ENCODE data around the gene SALL4.
"Not testable (repeated sequence)": the region's sequence is repeated elsewhere in the genome, so short reads cannot be mapped to it uniquely, and the experiment has no call there.

SALL4 gene

GRCh38 chr20:51801122-51801822, 1.0 kb downstream of the SALL4 start:
- DNase-seq = no peak

DNA sequence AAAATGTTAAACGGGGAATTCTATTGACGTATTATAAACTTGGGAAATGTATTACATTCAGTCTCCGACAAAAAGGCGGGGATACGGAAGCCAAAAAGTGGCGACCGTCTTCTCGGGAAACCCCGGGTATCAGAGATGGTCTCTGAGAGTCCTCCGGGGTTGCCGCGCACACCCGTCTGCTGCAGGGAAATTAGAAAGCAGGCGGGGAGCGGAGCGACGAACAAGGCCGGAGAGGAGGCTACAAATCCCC, 1.5 kb downstream of the SALL4 start:
- DNase-seq = no peak

GRCh38 chr20:51800060-51800871, 2.1 kb downstream of the SALL4 start:
- no peak for DNase-seq

GRCh38 chr20:51799401-51799860, 2.9 kb downstream of the SALL4 start:
- no peak for DNase-seq

DNA sequence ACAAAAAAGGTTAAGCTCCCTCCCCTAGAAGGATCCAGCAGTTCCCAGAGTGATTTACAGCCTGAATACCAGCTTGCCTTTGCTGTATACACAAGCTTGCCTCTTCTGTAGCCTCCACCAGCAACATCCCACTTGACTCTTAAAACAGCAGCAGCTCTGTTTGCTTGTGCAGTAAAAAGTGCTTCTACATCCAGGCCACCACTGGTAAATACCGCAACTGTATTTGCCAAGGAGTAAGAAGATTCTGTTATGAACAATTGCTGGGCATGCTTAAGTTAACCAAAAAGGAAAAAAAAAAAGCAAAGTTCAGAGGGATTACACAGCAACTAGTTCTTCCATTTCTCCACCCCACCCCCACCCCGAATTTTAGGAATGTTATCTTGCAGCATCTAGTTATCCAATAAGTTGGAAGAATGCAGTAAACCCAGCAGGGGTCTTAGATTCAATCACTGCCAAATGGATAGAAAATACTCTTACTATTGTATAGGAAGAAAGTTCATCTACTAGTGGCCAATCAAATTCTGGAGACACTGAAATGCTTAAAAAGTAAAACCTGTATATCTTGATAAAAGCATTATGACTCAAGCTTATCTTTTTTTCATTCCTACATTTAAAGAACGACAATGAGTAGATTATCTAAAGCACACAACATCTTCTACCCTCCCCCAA, 4.8 kb downstream of the SALL4 start:
- DNase-seq = no peak

DNA sequence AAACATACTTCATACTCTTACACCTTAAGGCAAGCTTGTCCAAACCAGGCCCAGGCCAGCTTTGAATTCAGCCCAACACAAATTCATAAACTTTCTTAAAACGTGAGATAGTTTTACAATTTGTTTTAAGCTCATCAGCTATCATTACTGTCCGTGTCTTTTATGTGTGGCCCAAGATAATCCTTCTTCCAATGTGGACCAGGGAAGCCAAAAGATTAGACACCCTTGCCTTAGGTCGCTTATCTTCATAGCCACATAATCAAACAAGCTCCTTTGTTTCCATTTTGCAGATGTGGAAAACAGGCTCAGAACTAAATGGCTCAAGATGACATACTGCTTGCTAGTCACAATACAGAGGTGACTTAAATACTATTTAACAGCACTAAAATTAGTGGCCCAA, 6.0 kb downstream of the SALL4 start:
- DNase-seq = no peak

- DNase-seq = no peak
Measured at GRCh38 chr20:51792960-51793359, 9.4 kb downstream of the SALL4 start.

DNA sequence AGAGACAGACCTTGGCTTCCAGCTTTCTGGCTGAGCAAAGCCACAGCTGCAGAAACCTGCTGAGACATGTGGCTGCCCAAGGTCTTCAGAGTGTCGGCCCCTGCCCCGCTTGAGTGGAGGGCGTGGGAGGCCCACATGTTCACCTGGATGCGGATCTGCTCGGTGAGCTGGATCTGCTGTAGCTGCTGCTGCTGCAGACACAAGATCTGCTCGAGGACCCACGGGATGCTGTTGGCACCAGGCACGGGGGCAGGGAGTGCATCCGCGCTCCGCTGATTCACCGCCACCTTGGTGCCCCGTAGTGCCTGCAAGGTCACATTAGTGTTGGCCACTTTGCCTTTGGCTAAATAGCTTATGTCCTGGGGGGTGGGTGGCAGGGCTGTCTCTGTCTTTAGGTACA, 10.7 kb downstream of the SALL4 start:
- DNase-seq = no peak

DNA sequence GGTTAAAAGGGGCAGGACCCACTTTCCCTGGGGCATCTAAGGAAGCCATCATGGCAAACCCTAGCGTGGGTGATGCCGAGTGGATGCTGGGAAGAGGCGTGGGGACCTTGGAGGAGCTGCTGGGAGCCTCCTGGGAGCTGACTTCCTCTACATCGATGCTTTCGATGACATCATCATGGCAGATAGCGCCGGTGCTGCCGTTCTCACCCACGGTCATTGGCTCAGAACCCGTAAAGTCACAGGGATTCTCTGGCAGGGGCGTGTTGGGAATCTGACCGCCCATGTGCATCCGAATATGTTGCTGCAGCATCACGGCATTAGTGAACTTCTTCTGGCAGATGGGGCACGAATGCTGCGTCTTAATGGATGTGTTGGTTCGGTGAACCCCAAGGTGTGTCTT, 12.1 kb downstream of the SALL4 start:
- no peak for DNase-seq

- no peak for DNase-seq
Measured at GRCh38 chr20:51789434-51789833, 12.9 kb downstream of the SALL4 start.

GRCh38 chr20:51788822-51789221, 13.5 kb downstream of the SALL4 start:
- no peak for DNase-seq

GRCh38 chr20:51784299-51784698, 18.0 kb downstream of the SALL4 start:
- no peak for DNase-seq

DNA sequence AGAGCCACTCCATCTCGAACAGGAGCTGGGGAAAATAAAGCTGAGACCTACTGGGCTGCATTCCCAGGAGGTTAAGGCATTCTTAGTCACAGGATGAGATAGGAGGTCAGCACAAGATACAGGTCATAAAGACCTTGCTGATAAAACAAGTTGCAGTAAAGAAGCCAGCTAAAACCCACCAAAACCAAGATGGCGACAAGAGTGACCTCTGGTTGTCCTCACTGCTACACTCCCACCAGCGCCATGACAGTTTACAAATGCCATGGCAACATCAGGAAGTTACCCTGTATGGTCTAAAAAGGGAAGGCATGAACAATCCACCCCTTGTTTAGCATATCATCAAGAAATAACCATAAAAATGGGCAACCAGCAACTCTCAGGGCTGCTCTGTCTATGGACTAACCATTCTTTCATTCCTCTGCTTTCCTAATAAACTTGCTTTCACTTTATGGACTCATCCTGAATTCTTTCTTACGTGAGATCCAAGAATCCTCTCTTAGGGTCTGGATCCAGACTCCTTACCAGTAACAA, 24.0 kb downstream of the SALL4 start:
- not testable (repeated sequence) for DNase-seq

DNA sequence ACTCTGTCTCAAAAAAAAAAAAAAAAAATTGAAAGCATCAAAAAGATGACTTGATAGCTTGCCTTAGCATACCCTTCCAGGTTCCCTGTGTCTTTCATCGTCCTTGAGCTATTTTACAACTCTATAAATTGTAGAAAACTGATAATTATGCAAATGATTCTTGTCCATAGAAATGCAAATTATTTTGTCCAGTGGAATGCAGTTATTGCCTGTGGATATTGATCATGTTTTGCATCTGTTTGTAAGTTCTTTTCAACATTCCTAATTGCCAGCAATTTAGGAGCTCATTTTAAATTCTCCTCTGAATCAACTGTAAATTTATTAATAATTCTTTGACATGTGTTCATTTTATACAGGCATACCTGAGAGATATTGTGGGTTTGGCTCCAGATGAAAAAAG, 27.1 kb downstream of the SALL4 start:
- no peak for DNase-seq

- no peak for DNase-seq
Measured at GRCh38 chr20:51772236-51772635, 30.1 kb downstream of the SALL4 start.

GRCh38 chr20:51769976-51770615, 32.2 kb downstream of the SALL4 start:
- no peak for DNase-seq

DNA sequence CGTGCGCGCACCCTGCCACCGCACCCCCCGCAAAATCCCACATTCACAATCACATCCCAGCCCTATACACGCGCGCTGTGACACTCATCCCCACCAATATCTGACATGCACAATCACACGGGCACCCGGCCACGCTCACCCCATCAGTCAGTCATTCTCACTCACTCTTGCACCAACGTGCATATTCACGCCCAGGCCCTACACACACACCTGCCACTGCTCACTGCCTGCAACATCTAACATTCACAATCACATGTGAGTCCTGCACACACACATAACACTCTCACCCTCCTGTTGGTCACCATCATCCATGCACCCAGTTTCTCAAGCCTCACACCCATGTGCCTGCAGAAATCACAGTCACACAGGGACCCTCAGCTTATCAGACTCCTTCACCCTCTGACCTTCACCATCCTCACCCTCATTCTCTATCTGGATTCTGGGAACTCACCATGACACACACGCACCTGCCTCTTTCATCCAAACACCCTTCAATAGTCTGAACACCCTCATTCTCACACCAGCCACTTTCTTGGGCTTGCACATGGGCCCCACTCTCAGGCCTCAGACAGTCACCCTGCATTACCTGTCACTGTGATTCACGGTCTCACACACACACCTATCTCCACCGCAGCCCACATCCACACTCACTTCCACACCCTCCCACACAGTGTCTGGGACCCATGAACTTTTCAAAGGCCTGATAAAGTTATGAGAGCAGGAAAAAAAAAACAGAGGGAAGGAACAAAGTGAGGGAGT, 33.4 kb downstream of the SALL4 start:
- no peak for DNase-seq

DNA sequence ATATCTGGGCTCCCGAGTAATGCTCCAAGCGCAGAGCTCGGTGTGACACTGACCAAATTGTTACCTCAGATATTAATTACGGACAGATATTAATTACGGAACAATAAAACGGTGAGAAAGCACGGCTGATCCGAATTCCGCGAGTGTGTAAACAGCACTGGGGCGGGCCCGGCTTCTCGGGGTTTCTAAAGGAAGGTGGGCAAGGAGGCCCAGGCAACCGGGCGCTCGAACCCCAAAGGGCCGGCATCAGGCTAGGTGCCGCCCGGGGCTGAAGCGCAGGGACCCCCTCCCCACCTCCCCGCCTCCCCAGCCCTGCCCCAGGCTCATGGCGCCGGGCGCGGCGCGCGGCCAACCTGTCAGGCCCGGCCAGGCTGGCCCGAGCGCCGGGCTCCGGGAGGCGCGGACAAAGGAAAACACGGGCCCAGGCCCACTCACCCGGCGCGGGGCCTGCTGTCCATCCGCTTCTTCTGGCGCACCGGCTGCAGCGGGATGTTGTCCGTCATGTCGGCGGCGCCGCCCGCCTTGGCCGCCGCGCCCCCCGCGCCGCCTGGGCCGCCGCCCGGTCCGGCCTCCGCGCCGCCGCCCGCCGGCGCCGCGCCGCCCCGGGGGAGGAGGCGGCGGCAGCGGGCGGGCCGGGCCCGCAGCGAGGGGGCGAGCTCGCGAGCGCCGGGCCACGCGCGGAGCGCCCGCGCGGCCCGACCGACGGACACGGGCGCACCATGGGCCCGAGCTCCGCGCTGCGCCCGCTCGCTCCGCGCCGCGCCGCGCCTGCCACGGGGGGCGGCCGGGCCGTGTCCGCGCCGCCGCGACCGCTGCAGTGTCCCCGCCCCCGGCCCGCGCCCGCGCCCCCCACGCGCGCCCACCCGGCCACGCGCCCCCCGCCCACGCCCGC, 34.2 kb downstream of the SALL4 start, which contains the start of gene ATP9A:
Gene ATP9A (minus strand): TSS at position 524 of the 892 bp plus-strand sequence. CDS start 21 bp downstream, at position 503.
- no peak for DNase-seq

DNA sequence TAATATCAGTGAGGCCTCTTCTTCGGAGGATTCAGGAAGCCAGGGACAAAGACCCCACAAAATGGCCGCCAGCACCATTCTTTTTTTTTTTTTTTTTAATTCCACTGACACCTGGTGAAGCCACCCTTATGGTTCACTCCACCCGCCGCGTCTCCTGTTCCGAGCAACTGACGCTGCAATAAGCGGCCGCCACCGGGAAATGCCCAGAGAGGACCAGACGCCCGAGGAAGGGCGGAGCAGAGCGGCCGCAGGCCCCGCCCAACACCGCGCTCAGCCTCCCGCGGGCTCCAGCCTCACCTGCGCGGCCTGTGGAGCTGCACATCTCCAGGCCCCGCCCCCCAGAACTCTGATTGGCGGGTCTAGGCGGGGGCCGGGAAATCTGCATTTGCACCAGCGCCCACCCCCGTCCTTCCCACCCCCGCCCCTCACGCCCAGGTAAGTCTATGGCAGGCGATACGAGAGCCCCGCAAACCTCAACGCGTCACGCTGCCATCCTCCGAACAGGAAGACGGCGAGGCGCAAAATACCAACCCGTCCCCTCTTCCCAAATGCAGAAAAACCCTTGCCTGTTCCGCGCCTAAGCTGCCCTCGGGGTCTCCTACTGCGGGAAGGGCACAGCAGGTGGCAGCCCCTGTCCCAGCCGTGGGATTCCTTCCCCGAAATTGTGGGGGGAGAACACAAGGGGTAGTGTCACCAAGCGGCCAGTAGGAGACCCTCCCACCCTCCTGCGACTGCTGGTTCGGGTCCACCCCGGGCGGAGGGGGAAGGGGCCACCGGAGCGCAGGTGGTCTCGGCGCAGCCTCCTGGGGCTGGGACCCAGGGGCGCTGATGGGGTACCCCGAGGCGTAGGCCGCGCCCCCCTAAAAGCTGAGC, 35.1 kb downstream of the SALL4 start:
- DNase-seq = no peak

DNA sequence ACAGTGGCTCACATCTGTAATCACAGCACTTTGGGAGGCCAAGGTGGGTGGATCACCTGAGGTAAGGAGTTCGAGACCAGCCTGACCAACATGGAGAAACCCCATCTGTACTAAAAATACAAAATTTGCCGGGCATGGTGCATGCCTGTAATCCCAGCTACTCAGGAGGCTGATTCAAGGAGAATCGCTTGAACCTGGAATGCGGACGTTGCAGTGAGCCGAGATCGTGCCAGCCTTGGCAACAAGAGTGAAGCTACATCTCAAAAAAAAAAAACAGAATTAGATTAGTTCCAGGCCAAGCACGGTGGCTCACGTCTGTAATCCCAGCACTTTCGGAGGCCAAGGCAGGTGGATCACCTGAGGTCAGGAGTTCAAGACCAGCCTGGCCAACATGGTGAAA, 36.9 kb downstream of the SALL4 start:
- not testable (repeated sequence) for DNase-seq

All from GF-D8 (cell line).